Activated CD4-positive, alpha-beta T cell treated with anti-CD3 and anti-CD28 coated beads for 24 hours (primary cell): ENCODE measurements around the gene FSTL3.
A peak's percentile ranks its signal among the peaks of the same experiment; 100 is the strongest.
"Not testable (repeated sequence)": the region's sequence is repeated elsewhere in the genome, so short reads cannot be mapped to it uniquely, and the experiment has no call there.

Experiments used
- DNase-seq, 2 donors: peaks; one replicate each; pipeline ENCODE4 v3.0.0-alpha.2; 2020; ENCODE audit warnings: low read depth in 2 of 2

FSTL3 gene

GRCh38 chr19:661427-662196 lies 14.6 kb upstream of the FSTL3 start:
- peak; percentile 45 to 52 for DNase-seq

DNA sequence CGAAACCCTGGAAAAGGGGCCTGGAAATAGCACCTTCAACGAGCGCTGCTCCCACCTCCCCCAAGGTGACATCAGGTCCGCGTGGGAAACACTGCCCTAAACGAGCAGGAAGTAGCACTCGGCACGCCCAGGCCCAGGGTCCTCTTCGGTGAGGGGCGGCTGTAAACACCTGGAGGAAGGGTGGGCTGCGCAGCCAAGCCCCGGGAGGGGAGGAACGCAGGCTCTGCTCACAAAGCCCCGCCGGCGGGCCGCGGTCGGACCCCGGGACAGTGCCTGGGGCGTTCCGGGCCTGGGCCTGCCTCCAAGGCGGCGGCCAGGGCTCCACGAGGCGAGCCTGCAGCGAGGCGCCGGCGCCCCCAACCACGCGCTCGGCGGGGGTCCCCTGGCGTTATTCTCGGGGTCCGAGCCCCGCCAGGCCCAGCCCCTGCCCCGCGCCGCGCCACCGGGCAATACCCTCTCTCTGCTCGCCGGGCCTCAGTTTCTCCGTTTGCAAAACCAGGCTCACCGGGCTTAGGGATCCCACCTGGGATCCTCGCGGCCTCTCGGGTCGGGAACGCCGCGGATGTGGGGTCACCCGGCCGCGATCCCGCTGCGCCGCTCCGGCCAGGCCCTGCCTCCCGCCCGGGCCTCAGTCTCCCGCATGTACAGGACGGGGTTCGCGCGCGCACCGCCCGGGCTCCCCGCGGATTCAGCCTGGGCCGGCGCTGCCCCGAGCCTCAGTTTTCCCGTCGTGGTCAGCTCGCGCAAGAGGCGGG lies 13.8 kb upstream of the FSTL3 start:
- DNase-seq: peak; percentile 47 to 56

DNA sequence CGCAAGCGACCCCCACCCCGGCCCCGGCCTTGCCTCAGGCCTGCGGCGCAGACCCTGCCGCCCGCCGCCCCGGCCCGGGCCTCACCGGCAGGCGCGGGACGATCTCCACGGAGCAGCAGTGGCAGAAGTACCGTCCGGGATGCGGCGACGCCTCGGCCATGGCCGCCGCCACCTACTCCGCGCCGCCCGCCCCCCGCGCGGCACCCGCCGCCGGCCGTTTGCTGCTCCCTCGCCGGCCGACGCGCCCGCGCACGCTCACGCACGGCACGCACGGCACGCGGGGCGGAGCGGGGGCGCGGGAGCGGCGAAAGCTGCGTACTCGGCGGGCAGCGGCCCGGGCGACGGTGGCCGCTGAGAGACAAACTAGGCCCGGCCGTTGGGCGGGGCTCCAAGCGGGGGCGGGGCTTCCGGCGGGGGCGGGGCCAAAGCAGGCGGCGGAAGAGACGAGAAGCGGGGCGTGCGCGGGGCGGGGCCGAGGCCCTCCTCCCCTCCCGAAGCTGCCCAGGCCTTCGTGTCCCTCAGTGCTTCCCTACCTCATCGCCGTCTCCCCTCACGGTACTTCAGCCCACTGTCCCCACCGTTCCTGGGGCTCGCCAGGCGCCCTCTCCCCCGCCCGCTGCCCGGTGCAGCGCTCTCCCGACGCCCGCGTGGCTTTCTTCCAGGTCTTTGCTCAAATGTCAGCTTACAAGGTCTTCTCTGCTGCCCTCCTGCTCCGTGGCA lies 13.1 kb upstream of the FSTL3 start, which contains the start of gene RNF126:
Gene RNF126 (minus strand): TSS at position 253 of the 720 bp plus-strand sequence. CDS start 93 bp downstream, at position 160.
- peak; percentile 96 to 97 for DNase-seq

GRCh38 chr19:663682-664117 lies 12.5 kb upstream of the FSTL3 start:
- DNase-seq: no peak

- DNase-seq: peak; percentile 78 to 84
Measured at GRCh38 chr19:664913-665443, 11.2 kb upstream of the FSTL3 start.

- not testable (repeated sequence) for DNase-seq
Measured at GRCh38 chr19:666985-667573, 9.1 kb upstream of the FSTL3 start.

GRCh38 chr19:668675-669434 lies 7.3 kb upstream of the FSTL3 start:
- DNase-seq: not testable (repeated sequence)

DNA sequence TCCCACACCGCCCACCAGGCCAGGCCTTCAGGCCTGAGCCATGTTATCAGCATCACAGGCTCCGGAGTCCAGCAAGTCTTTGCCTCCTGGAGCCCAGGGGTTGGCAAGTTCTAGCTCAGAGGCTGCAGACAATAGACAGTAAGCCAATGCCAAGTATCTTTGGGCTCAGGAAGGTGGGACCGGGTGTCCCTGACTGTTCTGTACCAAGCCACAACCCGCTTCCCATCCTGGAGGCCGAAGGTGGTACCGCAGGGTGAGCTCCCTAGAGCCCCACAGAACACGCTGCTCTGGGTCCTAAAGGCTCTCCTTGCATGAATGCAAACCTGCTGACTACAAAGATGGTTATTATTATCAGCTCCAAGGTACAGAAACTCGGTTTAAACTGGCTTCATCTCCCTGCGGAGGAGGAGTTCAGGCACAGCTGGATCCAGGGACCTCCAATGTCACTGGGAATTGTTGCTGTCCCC lies 5.5 kb upstream of the FSTL3 start:
- DNase-seq: no peak

- no peak for DNase-seq
Measured at GRCh38 chr19:674282-675151, 1.7 kb upstream of the FSTL3 start.

DNA sequence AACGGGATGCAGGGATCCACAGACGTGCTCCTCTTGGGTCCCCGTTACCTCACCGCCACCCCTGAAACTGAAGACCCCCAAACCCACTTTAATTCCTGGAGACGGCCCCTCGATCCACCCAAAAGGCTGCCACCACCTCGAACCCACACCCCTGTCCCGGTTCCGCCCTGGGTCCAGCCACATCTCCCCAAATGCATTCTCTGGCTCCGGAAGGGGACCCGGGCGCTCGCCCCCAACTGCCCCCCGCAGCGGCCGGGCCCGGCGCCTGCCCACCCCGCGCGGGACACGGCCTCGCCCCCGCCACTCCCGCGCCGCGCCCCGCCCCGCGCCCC lies 219 bp upstream of the FSTL3 start:
- no peak for DNase-seq

- DNase-seq: no peak
Measured at GRCh38 chr19:677201-677600, 1.0 kb downstream of the FSTL3 start.

GRCh38 chr19:677601-678436 lies 1.6 kb downstream of the FSTL3 start:
- no peak for DNase-seq

GRCh38 chr19:678791-679388 lies 2.7 kb downstream of the FSTL3 start:
- no peak for DNase-seq

GRCh38 chr19:679418-680286 lies 3.5 kb downstream of the FSTL3 start:
- no peak for DNase-seq

DNA sequence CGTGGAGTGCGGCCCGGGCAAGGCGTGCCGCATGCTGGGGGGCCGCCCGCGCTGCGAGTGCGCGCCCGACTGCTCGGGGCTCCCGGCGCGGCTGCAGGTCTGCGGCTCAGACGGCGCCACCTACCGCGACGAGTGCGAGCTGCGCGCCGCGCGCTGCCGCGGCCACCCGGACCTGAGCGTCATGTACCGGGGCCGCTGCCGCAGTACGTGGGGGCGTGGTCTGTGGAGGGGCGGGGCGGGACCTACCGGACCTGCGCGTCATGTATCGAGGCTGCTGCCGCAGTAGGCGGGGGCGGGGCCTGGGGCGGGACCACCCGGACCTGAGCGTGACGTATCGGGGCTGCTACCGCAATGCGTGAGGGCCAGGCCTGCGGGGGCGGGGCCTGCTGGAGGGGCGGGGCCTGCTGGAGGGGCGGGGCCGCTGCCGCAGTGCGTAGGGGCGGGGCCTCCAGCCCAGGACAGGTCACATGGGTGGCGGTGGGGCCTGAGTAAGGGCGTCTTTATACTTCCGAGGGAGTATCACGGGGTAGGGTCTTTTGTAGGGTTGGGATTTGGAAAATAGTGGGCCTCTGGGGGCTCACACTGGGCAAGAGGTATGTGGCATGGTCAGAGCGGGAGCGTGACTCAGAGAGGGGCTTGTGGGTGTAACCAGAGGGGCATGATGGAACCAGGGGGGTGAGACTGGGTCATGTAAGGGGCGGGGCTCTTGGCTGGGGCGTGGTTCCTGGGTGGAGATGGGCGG lies 4.3 kb downstream of the FSTL3 start:
- DNase-seq: peak; percentile 100
